Natural killer cell treated with Interleukin-12 subunit alpha and Interleukin-12 subunit beta and Interleukin-15 and Interleukin-18, amount 100 ng/mL, for 72 hours (primary cell): ENCODE measurements around the gene SH3BP2. TPM values are rescaled to one million over a fixed set of nuclear protein-coding genes. Genes with fewer than 3 reads are reported as not detected.

Source experiments
- ATAC-seq, 2 donors: fragments of 150-1000 bp; cut with Tn5 transposase in 1 of 2; sonication (Bioruptor Pico), chemical (Tn5 transposase) in 1 of 2; 2 replicates each; pipeline ENCODE4 v1.10.0; 2021
- DNase-seq: peaks from one replicate; pipeline ENCODE4 v3.0.0; 2022; ENCODE audit warnings: low spot score
- H3K27ac Mint-ChIP-seq, 2 donors: 1 replicate in 1 of 2; 2 replicates in 1 of 2; pipeline ENCODE4 v1.8.0; 2022; ENCODE audit warnings: mixed read lengths in 2 of 2, mild to moderate bottlenecking in 1 of 2, moderate library complexity in 1 of 2
- H3K27me3 Mint-ChIP-seq, 2 donors: 1 replicate in 1 of 2; 2 replicates in 1 of 2; pipeline ENCODE4 v1.8.0; 2022; ENCODE audit warnings: mixed read lengths in 2 of 2
- H3K36me3 Mint-ChIP-seq: one replicate; pipeline ENCODE4 v1.8.0; 2022; ENCODE audit warnings: mixed read lengths
- H3K4me1 Mint-ChIP-seq, 2 donors: 1 replicate in 1 of 2; 2 replicates in 1 of 2; pipeline ENCODE4 v1.8.0; 2022; ENCODE audit warnings: low read depth in 2 of 2, mixed read lengths in 2 of 2, mild to moderate bottlenecking in 1 of 2
- H3K4me3 Mint-ChIP-seq: one replicate; pipeline ENCODE4 v1.8.0; 2022; ENCODE audit warnings: mixed read lengths
- H3K9me3 Mint-ChIP-seq: 2 replicates; pipeline ENCODE4 v1.8.0; 2022; ENCODE audit warnings: mixed read lengths
- total RNA-seq, 2 donors: library from RNA; stranded (reverse); gene quantifications; one replicate each; pipeline ENCODE4 v1.2.3, GENCODE V29; 2022

The SH3BP2 gene
- total RNA-seq, 2 donors from 2014 or later = 121 to 129 TPM

DNA sequence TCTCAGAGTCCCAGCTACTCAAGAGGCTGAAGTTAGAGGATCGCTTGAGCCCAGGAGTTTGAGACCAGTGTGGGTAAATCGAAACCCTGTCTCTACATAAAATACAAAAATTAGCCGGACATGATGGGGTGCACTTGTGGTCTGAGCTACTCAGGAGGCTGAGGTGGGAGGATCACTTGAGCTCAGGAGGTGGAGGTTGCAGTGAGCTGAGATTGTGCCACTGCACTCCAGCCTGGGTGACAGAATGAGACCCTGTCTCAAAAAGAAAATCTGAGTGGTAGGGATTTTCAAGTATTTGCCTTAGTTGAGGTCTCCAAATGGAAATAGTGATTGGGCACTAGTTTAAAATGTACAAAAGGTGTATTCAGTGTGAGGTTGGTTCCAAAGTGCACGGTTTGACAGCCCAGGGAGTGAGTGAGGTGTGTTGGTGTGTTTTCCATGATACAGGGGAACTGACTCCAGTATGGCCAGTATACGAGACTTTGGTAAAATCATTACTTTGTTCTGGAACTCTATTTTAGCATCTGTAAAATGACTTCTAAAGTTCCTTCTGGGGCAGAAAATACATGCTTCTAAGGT lies 64.6 kb downstream of the SH3BP2 start:
- peaks cover 59 to 75% of the 10 kb centered on the region in 2 donors for H3K4me1 Mint-ChIP-seq
- H3K27ac Mint-ChIP-seq = peak overlapping the region in 1 of 2 donors; percentile 85
- H3K9me3 Mint-ChIP-seq = no peaks in the 10 kb centered on the region
- DNase-seq (no peak), ATAC-seq (no peak)
- no peak overlapping the region for H3K4me3 Mint-ChIP-seq
- peaks cover 15% of the 10 kb centered on the region for H3K36me3 Mint-ChIP-seq
- no peaks in the 10 kb centered on the region for H3K27me3 Mint-ChIP-seq

DNA sequence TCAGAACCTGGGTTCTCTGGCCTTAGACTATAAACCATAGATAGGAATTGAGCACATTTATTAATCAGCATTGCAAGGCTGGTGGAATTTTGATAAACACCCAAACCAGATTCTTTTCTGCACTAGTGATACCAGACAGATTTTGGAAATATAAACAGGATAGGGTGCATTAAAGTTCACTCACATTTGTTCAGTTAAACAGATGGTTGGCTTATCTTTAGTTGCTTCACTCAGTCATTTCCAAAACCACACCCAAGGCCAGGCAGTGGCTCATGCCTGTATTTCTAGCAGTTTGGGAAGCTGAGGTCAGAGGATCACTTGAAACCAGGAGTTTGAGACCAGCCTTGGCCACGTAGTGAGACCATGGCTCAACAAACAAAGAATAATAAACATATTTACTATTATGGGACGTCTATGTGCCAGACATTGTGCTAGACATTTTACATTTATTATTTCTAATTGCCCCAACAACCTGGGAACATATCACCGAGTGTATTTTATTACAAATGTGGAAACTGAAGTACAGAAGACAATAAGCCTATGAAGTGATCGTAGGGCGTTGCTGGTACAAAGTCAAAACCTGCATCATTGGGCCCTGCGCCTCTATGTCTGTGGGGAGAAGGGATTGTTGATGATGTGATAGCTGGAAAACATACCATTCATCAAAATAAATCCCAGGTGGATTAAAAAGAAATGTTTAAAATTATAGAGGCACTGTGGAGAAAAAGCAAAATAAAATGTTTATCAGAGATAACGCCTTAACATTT lies 65.7 kb downstream of the SH3BP2 start:
- H3K36me3 Mint-ChIP-seq = peaks cover 15% of the 10 kb centered on the region
- H3K9me3 Mint-ChIP-seq = no peaks in the 10 kb centered on the region
- no peak for DNase-seq
- peaks cover 65 to 79% of the 10 kb centered on the region in 2 donors for H3K4me1 Mint-ChIP-seq
- no peaks in the 10 kb centered on the region for H3K27me3 Mint-ChIP-seq
- no peak for ATAC-seq
- H3K27ac Mint-ChIP-seq = peak overlapping the region; percentile 42 to 85
- H3K4me3 Mint-ChIP-seq = no peak overlapping the region

DNA sequence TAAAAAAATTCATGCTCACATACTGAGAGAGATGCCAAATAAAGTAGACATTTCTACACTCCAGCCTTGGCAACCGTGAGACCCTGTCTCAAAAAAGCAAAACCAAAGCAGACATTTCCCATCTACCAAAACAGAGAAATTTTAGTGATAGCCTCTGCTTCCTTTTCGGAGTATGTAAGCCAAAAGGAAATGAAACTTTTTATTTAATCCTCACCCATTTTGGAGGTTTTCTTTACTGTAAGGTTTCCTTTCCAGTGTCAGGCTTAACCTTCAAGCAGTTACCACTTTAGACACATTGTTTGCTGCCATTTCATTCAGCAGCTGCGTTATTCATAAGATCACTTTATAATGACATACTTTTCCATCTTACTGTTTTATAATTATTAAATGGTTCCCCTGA lies 66.6 kb downstream of the SH3BP2 start:
- H3K4me3 Mint-ChIP-seq = no peak overlapping the region
- DNase-seq = no peak
- H3K36me3 Mint-ChIP-seq = peaks cover 11% of the 10 kb centered on the region
- no peaks in the 10 kb centered on the region for H3K9me3 Mint-ChIP-seq
- peak overlapping the region; percentile 60 to 82 for H3K27ac Mint-ChIP-seq
- H3K4me1 Mint-ChIP-seq = peaks cover 63 to 70% of the 10 kb centered on the region in 2 donors
- no peak for ATAC-seq
- no peaks in the 10 kb centered on the region for H3K27me3 Mint-ChIP-seq

DNA sequence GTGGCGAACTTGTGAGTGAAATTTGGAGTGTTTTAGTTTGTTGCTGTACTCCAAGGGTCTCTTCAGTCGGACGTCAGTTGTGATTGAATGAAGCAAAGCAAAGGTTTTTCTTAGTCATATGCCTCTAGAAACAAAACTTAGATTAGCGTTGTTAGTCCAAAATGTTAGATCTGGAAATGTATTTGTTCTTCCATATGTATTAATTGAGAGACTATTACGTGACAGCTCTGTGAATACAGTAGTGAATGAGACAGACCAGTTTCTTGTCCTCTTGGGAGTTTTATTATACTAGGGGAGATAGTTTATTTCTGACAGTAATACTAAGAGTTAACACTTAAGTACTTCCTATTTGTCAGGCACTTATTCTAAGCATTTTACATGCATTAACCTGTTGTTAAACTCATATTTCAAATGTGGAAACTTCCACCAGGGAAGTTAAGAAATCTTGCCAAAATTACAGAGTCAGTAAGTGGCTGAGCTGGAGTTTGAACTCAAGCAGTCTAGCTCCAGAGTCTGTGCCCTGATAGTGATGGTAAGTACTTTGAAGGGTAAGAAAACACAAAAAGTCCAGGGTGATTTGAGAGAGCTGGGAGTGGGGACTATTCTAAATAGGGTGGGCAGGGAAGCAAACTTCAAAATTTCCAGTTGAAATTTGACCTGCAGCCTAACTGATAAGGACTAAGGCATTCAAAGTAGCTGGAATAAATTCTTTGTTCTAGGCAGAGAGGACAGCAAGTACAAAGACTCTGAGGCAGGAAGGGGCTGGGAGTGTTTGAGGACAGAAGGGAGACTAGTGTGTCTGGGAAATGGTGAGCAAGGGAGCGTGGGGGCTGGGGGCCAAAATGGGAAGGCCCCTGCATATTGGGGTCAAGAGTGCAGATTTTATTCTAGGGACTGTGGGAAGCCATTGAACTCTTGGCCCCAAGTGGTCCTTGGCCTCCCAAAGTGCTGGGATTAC lies 67.8 kb downstream of the SH3BP2 start:
- ATAC-seq (no peak), DNase-seq (no peak)
- peak overlapping the region; percentile 60 to 82 for H3K27ac Mint-ChIP-seq
- no peaks in the 10 kb centered on the region for H3K9me3 Mint-ChIP-seq
- H3K27me3 Mint-ChIP-seq = no peaks in the 10 kb centered on the region
- H3K4me3 Mint-ChIP-seq = no peak overlapping the region
- H3K4me1 Mint-ChIP-seq = peaks cover 63 to 69% of the 10 kb centered on the region in 2 donors
- H3K36me3 Mint-ChIP-seq = no peaks in the 10 kb centered on the region

- Mint-ChIP-seq H3K27ac (peak overlapping the region; percentile 60 to 82), H3K9me3 (no peaks in the 10 kb centered on the region), H3K36me3 (no peaks in the 10 kb centered on the region), H3K4me1 (peaks cover 60 to 70% of the 10 kb centered on the region in 2 donors), H3K4me3 (no peak overlapping the region), H3K27me3 (no peaks in the 10 kb centered on the region)
- DNase-seq (no peak), ATAC-seq (no peak)
Measured at GRCh38 chr4:2861631-2862436, 68.9 kb downstream of the SH3BP2 start.

DNA sequence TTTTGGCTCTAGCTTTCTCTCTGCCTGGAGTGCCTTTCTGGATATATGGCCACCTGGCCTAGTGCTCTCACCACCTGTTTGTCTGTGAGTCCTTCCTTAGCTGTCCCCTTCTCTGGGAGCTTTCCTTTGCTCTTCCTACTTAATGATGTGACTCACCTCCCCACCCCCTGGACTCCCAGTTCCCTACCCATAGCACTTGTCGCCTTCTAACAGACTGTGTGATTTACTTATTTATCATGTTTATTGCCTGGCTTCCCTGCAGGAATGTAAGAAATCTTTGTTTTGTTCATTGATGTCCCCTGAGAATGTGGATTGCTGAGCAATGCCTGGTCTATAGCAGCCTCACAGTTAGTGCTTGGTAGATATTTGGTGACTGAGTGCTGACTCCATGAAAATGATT lies 69.6 kb downstream of the SH3BP2 start:
- Mint-ChIP-seq H3K36me3 (no peaks in the 10 kb centered on the region), H3K4me3 (no peak overlapping the region), H3K9me3 (no peaks in the 10 kb centered on the region), H3K27me3 (no peaks in the 10 kb centered on the region), H3K27ac (peak overlapping the region in 1 of 2 donors; percentile 82), H3K4me1 (peaks cover 63 to 74% of the 10 kb centered on the region in 2 donors)
- no peak for ATAC-seq
- DNase-seq = no peak

DNA sequence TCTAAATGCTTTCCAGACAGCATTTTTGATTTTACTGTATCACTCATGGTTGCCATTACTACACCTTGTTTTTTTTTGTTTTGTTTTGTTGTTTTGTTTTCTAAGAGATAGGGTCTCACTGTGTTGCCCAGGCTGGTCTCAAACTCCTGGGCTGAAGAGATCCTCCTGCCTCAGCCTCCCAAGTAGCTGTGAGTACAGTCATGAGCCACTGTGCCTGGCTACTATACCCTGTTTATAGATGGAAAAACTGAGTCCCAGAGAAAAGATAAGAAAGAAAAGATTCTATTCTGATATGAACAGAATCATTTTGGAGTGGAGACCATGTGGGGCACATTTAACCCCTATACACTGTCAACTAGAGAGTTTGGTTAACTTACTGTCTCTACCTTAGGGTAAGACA lies 70.8 kb downstream of the SH3BP2 start:
- Mint-ChIP-seq H3K4me1 (peaks cover 64 to 70% of the 10 kb centered on the region in 2 donors), H3K36me3 (no peaks in the 10 kb centered on the region), H3K4me3 (no peak overlapping the region), H3K27me3 (no peaks in the 10 kb centered on the region), H3K27ac (peak overlapping the region in 1 of 2 donors; percentile 54), H3K9me3 (no peaks in the 10 kb centered on the region)
- ATAC-seq (no peak), DNase-seq (no peak)

DNA sequence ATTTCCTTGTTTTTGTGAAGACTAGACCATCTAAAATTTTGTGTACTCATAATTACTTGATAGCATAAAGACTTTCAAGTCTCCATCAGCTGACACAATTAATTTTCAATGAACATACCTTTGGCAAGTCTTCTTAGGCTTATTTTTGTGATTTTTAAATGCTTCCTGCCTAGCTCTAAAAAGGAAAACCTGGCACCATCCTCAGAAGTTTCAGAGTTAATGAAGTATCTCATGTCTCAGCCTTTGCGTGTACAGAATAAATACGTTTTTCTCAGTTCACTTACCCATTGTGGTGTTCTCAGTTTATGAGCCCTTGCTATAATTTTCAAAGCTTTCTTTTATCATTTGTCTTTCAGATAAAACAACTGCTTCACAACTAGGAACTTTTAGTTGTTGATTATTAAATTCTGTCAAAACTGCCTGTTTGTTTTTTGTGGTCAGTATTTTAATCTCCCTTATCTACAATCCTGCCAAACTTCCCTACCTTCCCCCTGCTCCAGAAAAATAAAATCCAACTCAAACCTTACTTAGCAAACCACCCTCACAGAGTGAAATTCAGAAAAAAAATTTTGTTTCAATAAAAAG lies 72.4 kb downstream of the SH3BP2 start:
- ATAC-seq (no peak), DNase-seq (no peak)
- Mint-ChIP-seq H3K27ac (peak overlapping the region in 1 of 2 donors; percentile 15), H3K36me3 (no peaks in the 10 kb centered on the region), H3K4me1 (peaks cover 66 to 74% of the 10 kb centered on the region in 2 donors), H3K9me3 (no peaks in the 10 kb centered on the region), H3K4me3 (no peak overlapping the region), H3K27me3 (no peaks in the 10 kb centered on the region)

GRCh38 chr4:2866160-2866861 lies 73.4 kb downstream of the SH3BP2 start:
- ATAC-seq (no peak), DNase-seq (no peak)
- Mint-ChIP-seq H3K4me3 (no peak overlapping the region), H3K27me3 (no peaks in the 10 kb centered on the region), H3K27ac (peak overlapping the region in 1 of 2 donors; percentile 33), H3K9me3 (no peaks in the 10 kb centered on the region), H3K36me3 (no peaks in the 10 kb centered on the region), H3K4me1 (peaks cover 64 to 74% of the 10 kb centered on the region in 2 donors)

GRCh38 chr4:2866891-2867290 lies 74.0 kb downstream of the SH3BP2 start:
- H3K9me3 Mint-ChIP-seq = no peaks in the 10 kb centered on the region
- H3K27me3 Mint-ChIP-seq = no peaks in the 10 kb centered on the region
- no peak for ATAC-seq
- no peaks in the 10 kb centered on the region for H3K36me3 Mint-ChIP-seq
- no peak overlapping the region for H3K4me3 Mint-ChIP-seq
- H3K27ac Mint-ChIP-seq = peak overlapping the region; percentile 4 to 33
- DNase-seq = no peak
- peaks cover 64 to 74% of the 10 kb centered on the region in 2 donors for H3K4me1 Mint-ChIP-seq

GRCh38 chr4:2867758-2868491 lies 75.0 kb downstream of the SH3BP2 start:
- no peak overlapping the region for H3K4me3 Mint-ChIP-seq
- no peak for ATAC-seq
- H3K36me3 Mint-ChIP-seq = no peaks in the 10 kb centered on the region
- no peaks in the 10 kb centered on the region for H3K27me3 Mint-ChIP-seq
- no peak for DNase-seq
- H3K4me1 Mint-ChIP-seq = peaks cover 57 to 66% of the 10 kb centered on the region in 2 donors
- peak overlapping the region; percentile 4 to 63 for H3K27ac Mint-ChIP-seq
- H3K9me3 Mint-ChIP-seq = no peaks in the 10 kb centered on the region
